ENCODE results near the gene CBY1.
"Not testable (repeated sequence)": the region's sequence is repeated elsewhere in the genome, so short reads cannot be mapped to it uniquely, and the experiment has no call there.

The CBY1 gene

GRCh38 chr22:38656256-38657044 lies at the start of gene CBY1, which contains the start of gene FAM227A:
TSS of gene CBY1 (plus strand) at chr22:38656638. CDS start at chr22:38668055, 11,417 bp downstream.
TSS of gene FAM227A (minus strand) at chr22:38656392. CDS start at chr22:38650168, 6,224 bp downstream.
- Histone ChIP-seq H3K27ac (peak within 1 kb of the TSS; percentile 96 to 99 (median 97)), H3K9ac (peak within 1 kb of the TSS; percentile 93 to 99 (median 97)), H3K27me3 (no peaks in the 10 kb centered on the region), H4K20me1 (0 out of 22 replicates have a peak, but pooled peaks cover 0 to 4% (median 0%) of the 10 kb centered on the region in 11 experiments), H3K4me1 (peaks cover 11 to 22% (median 17%) of the 10 kb centered on the region in 10 experiments), H3K4me3 (peak within 1 kb of the TSS; percentile 82 to 98 (median 86)), H3K36me3 (peaks cover 0 to 6% (median 0%) of the 10 kb centered on the region in 11 experiments; a peak in 5 of 22 replicates), H3K9me3 (replicated peaks in 1 of 11) (no peaks in the 10 kb centered on the region), H3K4me2 (peak within 1 kb of the TSS; percentile 90 to 99 (median 96))
- no peak for TF ChIP-seq Cebpa-rat (IDR thresholded peaks at IDR 0.05)

GRCh38 chr22:38607680-38608079 lies 48.8 kb upstream of the CBY1 start:
- no peaks in the 10 kb centered on the region for H4K20me1 ChIP-seq
- H3K27ac ChIP-seq: no peak overlapping the region
- H3K4me2 ChIP-seq: no peak overlapping the region

GRCh38 chr22:38608992-38609750 lies 47.3 kb upstream of the CBY1 start:
- no peaks in the 10 kb centered on the region for H3K36me3 ChIP-seq
- H3K4me2 ChIP-seq: no peak overlapping the region
- H3K4me3 ChIP-seq: no peak overlapping the region
- H3K27ac ChIP-seq: no peak overlapping the region
- no peaks in the 10 kb centered on the region for H3K27me3 ChIP-seq
- H4K20me1 ChIP-seq: no peaks in the 10 kb centered on the region; a peak in 1 of 22 replicates
- H3K4me1 ChIP-seq: peaks cover 0 to 7% (median 0%) of the 10 kb centered on the region in 10 experiments; a peak in 2 of 20 replicates
- no peak for TF ChIP-seq Cebpa-rat (IDR thresholded peaks at IDR 0.05)
- H3K9me3 ChIP-seq (replicated peaks in 1 of 11): no peaks in the 10 kb centered on the region
- no peak overlapping the region for H3K9ac ChIP-seq

More at GRCh38 chr22:38607680-38608079, 48.8 kb upstream of the CBY1 start:
- no peaks in the 10 kb centered on the region for H3K36me3 ChIP-seq
- H3K9me3 ChIP-seq (replicated peaks in 1 of 11): no peaks in the 10 kb centered on the region
- H3K9ac ChIP-seq: no peak overlapping the region
- no peak for TF ChIP-seq Cebpa-rat (IDR thresholded peaks at IDR 0.05)
- no peak overlapping the region for H3K4me3 ChIP-seq
- no peaks in the 10 kb centered on the region for H3K27me3 ChIP-seq
- H3K4me1 ChIP-seq: peaks cover 0 to 7% (median 0%) of the 10 kb centered on the region in 10 experiments; a peak in 2 of 20 replicates

GRCh38 chr22:38610234-38610633 lies 46.2 kb upstream of the CBY1 start:
- TF ChIP-seq Cebpa-rat (IDR thresholded peaks at IDR 0.05): no peak
- Histone ChIP-seq H3K9ac (no peak overlapping the region), H3K27me3 (no peaks in the 10 kb centered on the region), H4K20me1 (no peaks in the 10 kb centered on the region; a peak in 1 of 22 replicates), H3K4me1 (peaks cover 0 to 7% (median 0%) of the 10 kb centered on the region in 10 experiments; a peak in 2 of 20 replicates), H3K4me3 (no peak overlapping the region), H3K9me3 (replicated peaks in 1 of 11) (no peaks in the 10 kb centered on the region), H3K27ac (no peak overlapping the region), H3K36me3 (no peaks in the 10 kb centered on the region), H3K4me2 (no peak overlapping the region)

- no peak for TF ChIP-seq Cebpa-rat (IDR thresholded peaks at IDR 0.05)
- no peak overlapping the region for H3K4me2 ChIP-seq
- H4K20me1 ChIP-seq: no peaks in the 10 kb centered on the region; a peak in 1 of 22 replicates
- peaks cover 0 to 3% (median 0%) of the 10 kb centered on the region in 10 experiments; a peak in 2 of 20 replicates for H3K4me1 ChIP-seq
- no peaks in the 10 kb centered on the region for H3K9me3 ChIP-seq (replicated peaks in 1 of 11)
- no peaks in the 10 kb centered on the region for H3K27me3 ChIP-seq
- no peaks in the 10 kb centered on the region for H3K36me3 ChIP-seq
- H3K27ac ChIP-seq: no peak overlapping the region
- H3K9ac ChIP-seq: no peak overlapping the region
- no peak overlapping the region for H3K4me3 ChIP-seq
Observed at GRCh38 chr22:38611559-38611958, 44.9 kb upstream of the CBY1 start.

- Histone ChIP-seq H3K27ac (no peak overlapping the region), H3K27me3 (no peaks in the 10 kb centered on the region), H3K9me3 (replicated peaks in 1 of 11) (no peaks in the 10 kb centered on the region), H3K4me2 (no peak overlapping the region), H3K36me3 (peaks cover 0 to 3% (median 0%) of the 10 kb centered on the region in 11 experiments; a peak in 1 of 22 replicates), H3K9ac (no peak overlapping the region), H4K20me1 (no peaks in the 10 kb centered on the region; a peak in 1 of 22 replicates), H3K4me1 (no peaks in the 10 kb centered on the region), H3K4me3 (no peak overlapping the region)
- TF ChIP-seq Cebpa-rat (IDR thresholded peaks at IDR 0.05): no peak
Observed at GRCh38 chr22:38612217-38613006, 44.0 kb upstream of the CBY1 start.

- H3K27ac ChIP-seq: no peak overlapping the region
- TF ChIP-seq Cebpa-rat (IDR thresholded peaks at IDR 0.05): no peak
- no peaks in the 10 kb centered on the region; a peak in 1 of 22 replicates for H4K20me1 ChIP-seq
- no peak overlapping the region for H3K4me2 ChIP-seq
- no peaks in the 10 kb centered on the region for H3K4me1 ChIP-seq
- no peak overlapping the region for H3K4me3 ChIP-seq
- H3K36me3 ChIP-seq: peaks cover 0 to 10% (median 0%) of the 10 kb centered on the region in 11 experiments; a peak in 3 of 22 replicates
- peaks cover 0 to 11% (median 4%) of the 10 kb centered on the region in 11 experiments; a peak in 5 of 22 replicates for H3K9me3 ChIP-seq (replicated peaks in 1 of 11)
- H3K9ac ChIP-seq: no peak overlapping the region
- H3K27me3 ChIP-seq: no peaks in the 10 kb centered on the region
Observed at GRCh38 chr22:38613588-38613987, 42.9 kb upstream of the CBY1 start.

- no peak overlapping the region for H3K4me2 ChIP-seq
- no peaks in the 10 kb centered on the region; a peak in 1 of 22 replicates for H4K20me1 ChIP-seq
- no peaks in the 10 kb centered on the region for H3K4me1 ChIP-seq
- H3K9ac ChIP-seq: no peak overlapping the region
- peaks cover 0 to 12% (median 0%) of the 10 kb centered on the region in 11 experiments; a peak in 3 of 22 replicates for H3K36me3 ChIP-seq
- no peak for TF ChIP-seq Cebpa-rat (IDR thresholded peaks at IDR 0.05)
- H3K27me3 ChIP-seq: no peaks in the 10 kb centered on the region
- H3K27ac ChIP-seq: no peak overlapping the region
- peaks cover 0 to 14% (median 4%) of the 10 kb centered on the region in 11 experiments; a peak in 6 of 22 replicates for H3K9me3 ChIP-seq (replicated peaks in 1 of 11)
- no peak overlapping the region for H3K4me3 ChIP-seq
Observed at GRCh38 chr22:38614332-38615063, 41.9 kb upstream of the CBY1 start.

GRCh38 chr22:38615064-38615405 lies 41.4 kb upstream of the CBY1 start:
- H3K4me3 ChIP-seq, H3K4me1 ChIP-seq, H3K9ac ChIP-seq, H3K27ac ChIP-seq, H3K4me2 ChIP-seq, H3K27me3 ChIP-seq, H4K20me1 ChIP-seq: not testable (repeated sequence)
- peaks cover 0 to 14% (median 4%) of the 10 kb centered on the region in 11 experiments; a peak in 6 of 22 replicates for H3K9me3 ChIP-seq (replicated peaks in 1 of 11)
- H3K36me3 ChIP-seq: peaks cover 0 to 12% (median 0%) of the 10 kb centered on the region in 11 experiments; a peak in 3 of 22 replicates
